NCI-H2029 treated with DMSO at 0.1 percent for 48 hours (cell line): Measurements from ENCODE around the gene PSENEN.
"Not testable (repeated sequence)": the region's sequence is repeated elsewhere in the genome, so short reads cannot be mapped to it uniquely, and the experiment has no call there.

ENCODE experiments used
- DNase-seq: peaks from one replicate; lab custom pipeline; 2025; lab: John Stamatoyannopoulos, UW

The PSENEN gene

GRCh38 chr19:35788205-35788960, 42.9 kb downstream of the PSENEN start:
- DNase-seq, result no peak

- DNase-seq, result no peak
Measured at GRCh38 chr19:35789195-35789977, 43.9 kb downstream of the PSENEN start.

DNA sequence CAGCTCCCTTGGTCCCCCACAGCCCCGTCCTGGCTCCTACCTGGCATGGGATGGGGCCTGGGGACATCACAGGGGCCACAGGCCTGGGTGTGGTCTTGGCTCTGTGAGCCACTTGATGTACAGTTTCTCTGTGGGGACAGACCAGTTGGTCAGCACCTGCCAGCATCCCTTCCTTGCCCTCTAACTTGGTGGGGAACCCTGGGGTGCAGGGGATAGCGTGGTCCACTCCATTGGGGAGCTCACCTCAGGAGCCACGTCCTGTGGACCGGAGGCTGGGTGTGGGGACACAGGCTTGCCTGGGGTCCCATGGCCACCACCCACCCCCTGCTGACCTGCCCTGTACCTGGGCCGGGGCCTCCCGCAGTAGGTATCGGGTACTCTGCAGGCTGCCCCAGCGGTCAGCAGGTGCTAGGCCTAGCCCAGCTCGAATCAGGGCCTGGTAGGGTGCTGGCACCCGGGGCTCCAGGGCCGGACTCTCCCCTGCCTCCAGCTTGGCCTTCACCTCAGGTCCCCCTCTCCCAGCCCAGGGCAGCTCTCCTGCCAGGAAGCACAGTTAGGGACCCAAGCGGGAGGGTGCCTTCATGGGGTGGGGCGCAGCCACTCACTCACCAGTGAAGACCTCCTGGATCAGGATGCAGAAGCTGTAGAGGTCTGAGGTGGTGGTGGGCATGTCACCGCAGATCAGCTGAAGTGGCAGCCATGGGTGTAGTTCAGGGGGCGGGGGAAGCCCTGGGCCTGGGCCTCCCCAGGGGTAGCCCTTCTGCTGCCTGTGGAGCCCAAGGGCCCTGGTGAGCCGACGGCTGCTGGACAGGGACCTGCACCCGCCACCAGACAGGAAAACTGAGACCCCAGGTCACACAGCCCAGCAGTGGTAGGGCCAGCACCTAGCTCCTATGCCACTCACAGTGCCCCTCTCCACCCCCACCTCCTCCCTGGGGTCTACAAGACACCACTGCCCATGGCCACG, 44.8 kb downstream of the PSENEN start:
- no peak for DNase-seq

- DNase-seq, result no peak
Measured at GRCh38 chr19:35790981-35791813, 45.7 kb downstream of the PSENEN start.

DNA sequence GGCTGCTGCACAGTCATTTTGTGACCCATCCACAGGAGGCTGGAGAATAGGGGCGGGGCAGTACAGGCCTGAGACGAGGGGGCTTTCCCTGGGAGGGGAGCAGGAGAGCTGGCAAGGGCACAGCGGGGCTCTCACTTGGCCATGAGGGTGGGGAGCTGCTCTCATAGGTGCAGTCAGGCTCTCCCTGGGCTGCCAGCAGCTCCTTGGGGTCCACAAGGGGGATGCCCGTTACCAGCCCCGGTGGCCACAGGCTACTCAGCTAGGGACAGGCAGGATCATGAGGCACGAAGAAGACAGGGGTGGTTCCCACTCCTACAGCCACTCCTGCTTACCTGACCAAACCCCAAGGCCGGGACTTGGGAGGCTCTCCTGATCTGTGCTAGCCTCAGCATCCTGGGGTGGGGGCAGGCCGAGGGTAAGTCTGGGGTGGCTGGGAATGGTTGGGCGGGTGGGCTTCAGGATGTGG, 46.4 kb downstream of the PSENEN start:
- DNase-seq, result no peak

DNA sequence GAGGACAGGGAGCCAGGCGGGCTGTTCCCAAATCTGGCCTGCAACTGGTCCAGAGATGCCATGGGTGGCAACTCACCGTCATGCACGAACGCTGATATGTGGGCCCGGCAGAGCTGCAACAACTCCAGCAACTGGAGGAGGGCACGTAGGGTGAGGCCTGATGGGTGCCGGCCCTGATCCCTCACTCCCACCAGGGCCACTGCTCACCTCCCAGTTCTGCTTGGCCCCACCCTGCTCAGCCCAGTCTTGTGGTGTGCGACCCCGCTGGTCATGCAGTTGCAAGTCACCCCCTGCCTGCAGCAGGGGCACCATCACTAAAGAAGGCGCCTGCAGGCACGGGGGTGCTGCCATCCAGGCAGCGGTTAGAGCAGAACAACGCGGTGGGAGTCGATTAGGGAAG, 46.9 kb downstream of the PSENEN start:
- no peak for DNase-seq

DNA sequence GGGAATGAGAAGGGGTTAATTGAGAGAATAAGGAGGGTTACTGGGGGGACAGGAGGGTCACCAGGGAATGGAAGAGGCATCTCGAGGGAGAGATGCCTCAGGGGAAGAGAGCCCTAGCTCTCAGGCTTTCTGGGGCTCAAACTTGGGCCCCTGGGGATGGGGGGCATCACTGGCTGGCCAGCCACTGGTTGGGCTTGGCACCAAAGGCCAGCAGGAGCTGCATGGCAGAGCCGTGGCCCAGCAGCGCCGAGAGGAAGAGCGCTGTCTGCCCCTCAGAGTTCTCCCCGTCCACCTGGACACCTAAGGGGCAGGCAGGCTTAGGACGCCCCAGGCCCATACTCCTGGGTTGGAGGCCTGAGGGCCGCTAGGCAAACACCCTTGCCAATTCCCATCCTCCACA, 47.4 kb downstream of the PSENEN start:
- DNase-seq, result no peak

DNA sequence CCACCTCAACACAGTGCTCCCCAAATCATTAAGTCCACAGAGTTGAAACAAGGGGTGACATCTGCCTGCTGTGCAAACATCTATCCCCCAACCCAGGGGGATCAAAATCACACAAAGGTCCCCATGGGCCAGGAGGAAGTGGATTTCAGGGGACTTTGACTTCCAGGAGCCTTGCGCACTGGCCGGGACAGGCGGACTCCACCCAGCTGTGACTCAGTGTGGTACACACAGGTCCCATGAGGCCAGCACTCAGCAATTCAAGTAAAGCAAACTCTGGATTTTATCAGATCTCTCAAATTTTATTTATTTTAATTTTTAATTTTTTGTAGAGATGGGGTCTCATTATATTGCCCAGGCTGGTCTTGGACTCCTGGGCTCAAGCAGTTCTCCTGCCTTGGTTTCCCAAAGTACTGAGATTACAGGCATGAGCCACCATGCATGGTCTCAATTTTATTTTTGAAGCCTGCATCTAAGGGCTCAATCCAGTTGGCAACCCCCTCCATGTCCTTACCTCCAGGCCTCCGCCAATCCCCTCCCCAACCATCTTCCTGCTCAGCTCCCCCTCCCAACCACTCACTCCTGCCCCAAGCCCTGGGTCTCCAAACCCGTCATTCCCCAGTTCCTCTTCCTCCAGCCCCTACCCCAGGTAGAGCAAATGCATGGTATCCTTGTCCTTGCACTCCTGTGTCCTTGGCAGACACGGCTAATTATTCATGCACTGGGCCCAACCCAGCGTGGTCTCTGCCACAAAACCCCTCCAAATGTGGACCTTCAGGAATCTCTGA, 48.1 kb downstream of the PSENEN start:
- DNase-seq, result no peak

GRCh38 chr19:35795564-35795963, 50.1 kb downstream of the PSENEN start:
- not testable (repeated sequence) for DNase-seq
